Measurements from ENCODE around the gene ATP2B2.

- TF ChIP-seq CTCF (IDR thresholded peaks at IDR 0.05) (no peak), POLR2A (IDR thresholded peaks at IDR 0.05) (no peak)
Observed at GRCh38 chr3:10335190-10335738, 170.1 kb downstream of the ATP2B2 start.

Measured in right lobe of liver (tissue), 4 donors.